Neural cell (in vitro differentiated cells): ENCODE measurements around the gene DUT. TPM values are rescaled to one million over a fixed set of nuclear protein-coding genes. Genes with fewer than 3 reads are reported as not detected.

ENCODE experiments used
- H2AFZ ChIP-seq: fragments of 200-600, 300-800 bp; sonication (generic), shearing (Covaris generic); 2 replicates; pipeline ENCODE4 v1.6.0; 2014; ENCODE audit warnings: low read depth, mild to moderate bottlenecking, antibody characterized with exemption, low read length, moderate library complexity
- H3F3A ChIP-seq: fragments of 200-600 bp; shearing (Covaris generic); 2 replicates; pipeline ENCODE4 v1.6.1; 2016; ENCODE audit warnings: mild to moderate bottlenecking, moderate library complexity, mixed read lengths, antibody characterized with exemption, low read length; ENCODE audit not compliant: insufficient read depth, poor library complexity, severe bottlenecking
- H3K27ac ChIP-seq: fragments of 200-600, 300-800 bp; sonication (generic), shearing (Covaris generic); 2 replicates; pipeline ENCODE4 v1.5.1; 2014; ENCODE audit warnings: mild to moderate bottlenecking, low read length, moderate library complexity
- H3K27me3 ChIP-seq: fragments of 300-800, 200-600 bp; sonication (generic), shearing (Covaris generic); 2 replicates; pipeline ENCODE4 v1.6.0; 2014; ENCODE audit warnings: mild to moderate bottlenecking, low read depth, low read length, moderate library complexity; ENCODE audit not compliant: insufficient read depth
- H3K36me3 ChIP-seq: fragments of 300-800, 200-600 bp; sonication (generic), shearing (Covaris generic); 2 replicates; pipeline ENCODE4 v1.5.1; 2014; ENCODE audit warnings: mild to moderate bottlenecking, antibody characterized with exemption, low read length, moderate library complexity; ENCODE audit not compliant: insufficient read depth
- H3K4me2 ChIP-seq: fragments of 300-800, 200-600 bp; sonication (generic), shearing (Covaris generic); 2 replicates; pipeline ENCODE4 v1.6.0; 2014; ENCODE audit warnings: mild to moderate bottlenecking, low read length
- H3K4me3 ChIP-seq: fragments of 300-800, 200-600 bp; sonication (generic), shearing (Covaris generic); 2 replicates; pipeline ENCODE4 v1.5.1; 2014; ENCODE audit warnings: mild to moderate bottlenecking, low read length, moderate library complexity
- H3K79me2 ChIP-seq: fragments of 200-600 bp; shearing (Covaris generic); replicated peaks from 2 replicates; pipeline ENCODE4 v1.6.0; 2014; ENCODE audit warnings: mild to moderate bottlenecking, low read length, moderate library complexity; ENCODE audit not compliant: insufficient read depth
- H3K9ac ChIP-seq: fragments of 300-800, 200-600 bp; sonication (generic), shearing (Covaris generic); 2 replicates; pipeline ENCODE4 v1.6.1; 2016; ENCODE audit warnings: mild to moderate bottlenecking, low read length, mixed read lengths
- H3K9me2 ChIP-seq: fragments of 200-600 bp; shearing (Covaris generic); 2 replicates; pipeline ENCODE4 v1.6.1; 2016; ENCODE audit warnings: mild to moderate bottlenecking, low read length, mixed read lengths; ENCODE audit not compliant: insufficient read depth
- H3K9me3 ChIP-seq: fragments of 200-600, 300-800 bp; sonication (generic), shearing (Covaris generic); 2 replicates; pipeline ENCODE4 v1.6.1; 2016; ENCODE audit warnings: mild to moderate bottlenecking, mixed run types, low read length, moderate library complexity, mixed read lengths
- H4K20me1 ChIP-seq: fragments of 200-600 bp; shearing (Covaris generic); 2 replicates; pipeline ENCODE4 v1.6.1; 2016; ENCODE audit warnings: mild to moderate bottlenecking, mixed run types; ENCODE audit not compliant: insufficient read depth
- EP300 ChIP-seq: fragments of 450-650 bp; conservative IDR thresholded peaks from 2 replicates; pipeline ENCODE4 v1.6.1; 2014; ENCODE audit warnings: antibody characterized with exemption, mild to moderate bottlenecking, moderate library complexity; ENCODE audit not compliant: poor library complexity, severe bottlenecking
- EZH2 ChIP-seq: fragments of 200-600, 300-800 bp; shearing (Covaris generic), sonication (generic); IDR thresholded peaks from 2 replicates; pipeline ENCODE4 v1.6.1; 2014; ENCODE audit warnings: antibody characterized with exemption, low read length, borderline replicate concordance, mild to moderate bottlenecking; ENCODE audit not compliant: insufficient read depth, poor library complexity, severe bottlenecking
- MXI1 ChIP-seq: fragments of 450-650 bp; conservative IDR thresholded peaks from 2 replicates; pipeline ENCODE4 v1.6.1; 2014; ENCODE audit warnings: antibody characterized with exemption, mild to moderate bottlenecking; ENCODE audit not compliant: poor library complexity, severe bottlenecking
- POLR2AphosphoS5 ChIP-seq: IDR thresholded peaks from 2 replicates; pipeline ENCODE4 v1.6.1; 2012
- RAD21 ChIP-seq: fragments of 450-650 bp; conservative IDR thresholded peaks from 2 replicates; pipeline ENCODE4 v1.6.1; 2014; ENCODE audit warnings: antibody characterized with exemption, mild to moderate bottlenecking, moderate library complexity
- SMC3 ChIP-seq: fragments of 450-650 bp; conservative IDR thresholded peaks from 2 replicates; pipeline ENCODE4 v1.6.1; 2014; ENCODE audit warnings: antibody characterized with exemption, mild to moderate bottlenecking, moderate library complexity; ENCODE audit not compliant: poor library complexity
- TAF1 ChIP-seq: IDR thresholded peaks from 2 replicates; pipeline ENCODE4 v1.6.1; 2012; ENCODE audit warnings: low read depth
- polyA plus RNA-seq: library from polyadenylated mRNA; depleted of rRNA; stranded (reverse); fragments of >200 nt; gene quantifications from 2 replicates; pipeline ENCODE4 v1.2.3, GENCODE V29; 2014
- TF ChIP-seq, protein P1 (sequence below): IDR thresholded peaks from 2 replicates; pipeline ENCODE4 v1.6.1; 2012; ENCODE audit warnings: borderline replicate concordance
- TF ChIP-seq, protein P2 (sequence below): fragments of 450-650 bp; IDR thresholded peaks from 2 replicates; pipeline ENCODE4 v1.5.1; 2014; ENCODE audit warnings: antibody characterized with exemption, mild to moderate bottlenecking, moderate library complexity; ENCODE audit not compliant: poor library complexity, severe bottlenecking

DUT gene
- polyA plus RNA-seq, 1 donor from 2014 or later: 263 TPM

DNA sequence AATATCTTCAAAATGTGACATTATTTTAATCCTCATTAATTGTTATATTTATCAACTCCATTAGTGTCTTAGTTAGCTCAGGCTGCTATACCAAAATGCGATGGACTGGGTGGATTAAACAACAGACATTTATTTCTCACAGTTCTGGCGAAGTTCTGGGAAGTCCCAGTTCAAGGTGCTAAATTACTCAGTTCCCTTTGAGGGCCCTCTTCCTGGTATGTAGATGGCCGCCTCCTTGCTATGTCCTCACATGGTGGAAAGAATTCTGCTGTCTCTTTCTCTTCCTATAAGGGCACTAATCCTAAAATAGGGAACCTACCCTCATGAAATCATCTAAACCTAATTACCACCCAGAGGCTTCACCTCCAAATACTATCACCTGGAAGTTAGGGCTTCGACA, 38.8 kb upstream of the DUT start:
- H3K79me2 ChIP-seq: no peaks in the 10 kb centered on the region
- H4K20me1 ChIP-seq: no peaks in the 10 kb centered on the region
- no peaks in the 10 kb centered on the region for H3F3A ChIP-seq
- no peaks in the 10 kb centered on the region for H3K27me3 ChIP-seq
- TF ChIP-seq TAF1 (no peak), EZH2 (no peak), MXI1 (no peak), POLR2AphosphoS5 (no peak), SMC3 (no peak)
- TF ChIP-seq, protein P1, sequence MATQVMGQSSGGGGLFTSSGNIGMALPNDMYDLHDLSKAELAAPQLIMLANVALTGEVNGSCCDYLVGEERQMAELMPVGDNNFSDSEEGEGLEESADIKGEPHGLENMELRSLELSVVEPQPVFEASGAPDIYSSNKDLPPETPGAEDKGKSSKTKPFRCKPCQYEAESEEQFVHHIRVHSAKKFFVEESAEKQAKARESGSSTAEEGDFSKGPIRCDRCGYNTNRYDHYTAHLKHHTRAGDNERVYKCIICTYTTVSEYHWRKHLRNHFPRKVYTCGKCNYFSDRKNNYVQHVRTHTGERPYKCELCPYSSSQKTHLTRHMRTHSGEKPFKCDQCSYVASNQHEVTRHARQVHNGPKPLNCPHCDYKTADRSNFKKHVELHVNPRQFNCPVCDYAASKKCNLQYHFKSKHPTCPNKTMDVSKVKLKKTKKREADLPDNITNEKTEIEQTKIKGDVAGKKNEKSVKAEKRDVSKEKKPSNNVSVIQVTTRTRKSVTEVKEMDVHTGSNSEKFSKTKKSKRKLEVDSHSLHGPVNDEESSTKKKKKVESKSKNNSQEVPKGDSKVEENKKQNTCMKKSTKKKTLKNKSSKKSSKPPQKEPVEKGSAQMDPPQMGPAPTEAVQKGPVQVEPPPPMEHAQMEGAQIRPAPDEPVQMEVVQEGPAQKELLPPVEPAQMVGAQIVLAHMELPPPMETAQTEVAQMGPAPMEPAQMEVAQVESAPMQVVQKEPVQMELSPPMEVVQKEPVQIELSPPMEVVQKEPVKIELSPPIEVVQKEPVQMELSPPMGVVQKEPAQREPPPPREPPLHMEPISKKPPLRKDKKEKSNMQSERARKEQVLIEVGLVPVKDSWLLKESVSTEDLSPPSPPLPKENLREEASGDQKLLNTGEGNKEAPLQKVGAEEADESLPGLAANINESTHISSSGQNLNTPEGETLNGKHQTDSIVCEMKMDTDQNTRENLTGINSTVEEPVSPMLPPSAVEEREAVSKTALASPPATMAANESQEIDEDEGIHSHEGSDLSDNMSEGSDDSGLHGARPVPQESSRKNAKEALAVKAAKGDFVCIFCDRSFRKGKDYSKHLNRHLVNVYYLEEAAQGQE: no peak
- TF ChIP-seq, protein P2, sequence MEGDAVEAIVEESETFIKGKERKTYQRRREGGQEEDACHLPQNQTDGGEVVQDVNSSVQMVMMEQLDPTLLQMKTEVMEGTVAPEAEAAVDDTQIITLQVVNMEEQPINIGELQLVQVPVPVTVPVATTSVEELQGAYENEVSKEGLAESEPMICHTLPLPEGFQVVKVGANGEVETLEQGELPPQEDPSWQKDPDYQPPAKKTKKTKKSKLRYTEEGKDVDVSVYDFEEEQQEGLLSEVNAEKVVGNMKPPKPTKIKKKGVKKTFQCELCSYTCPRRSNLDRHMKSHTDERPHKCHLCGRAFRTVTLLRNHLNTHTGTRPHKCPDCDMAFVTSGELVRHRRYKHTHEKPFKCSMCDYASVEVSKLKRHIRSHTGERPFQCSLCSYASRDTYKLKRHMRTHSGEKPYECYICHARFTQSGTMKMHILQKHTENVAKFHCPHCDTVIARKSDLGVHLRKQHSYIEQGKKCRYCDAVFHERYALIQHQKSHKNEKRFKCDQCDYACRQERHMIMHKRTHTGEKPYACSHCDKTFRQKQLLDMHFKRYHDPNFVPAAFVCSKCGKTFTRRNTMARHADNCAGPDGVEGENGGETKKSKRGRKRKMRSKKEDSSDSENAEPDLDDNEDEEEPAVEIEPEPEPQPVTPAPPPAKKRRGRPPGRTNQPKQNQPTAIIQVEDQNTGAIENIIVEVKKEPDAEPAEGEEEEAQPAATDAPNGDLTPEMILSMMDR: no peak
- no peak overlapping the region for H3K27ac ChIP-seq
- no peak overlapping the region for H2AFZ ChIP-seq
- no peak overlapping the region for H3K9ac ChIP-seq
- no peaks in the 10 kb centered on the region for H3K36me3 ChIP-seq
- no peaks in the 10 kb centered on the region for H3K9me2 ChIP-seq
- no peak overlapping the region for H3K4me2 ChIP-seq
- H3K4me3 ChIP-seq: no peak overlapping the region
- no peaks in the 10 kb centered on the region for H3K9me3 ChIP-seq

DNA sequence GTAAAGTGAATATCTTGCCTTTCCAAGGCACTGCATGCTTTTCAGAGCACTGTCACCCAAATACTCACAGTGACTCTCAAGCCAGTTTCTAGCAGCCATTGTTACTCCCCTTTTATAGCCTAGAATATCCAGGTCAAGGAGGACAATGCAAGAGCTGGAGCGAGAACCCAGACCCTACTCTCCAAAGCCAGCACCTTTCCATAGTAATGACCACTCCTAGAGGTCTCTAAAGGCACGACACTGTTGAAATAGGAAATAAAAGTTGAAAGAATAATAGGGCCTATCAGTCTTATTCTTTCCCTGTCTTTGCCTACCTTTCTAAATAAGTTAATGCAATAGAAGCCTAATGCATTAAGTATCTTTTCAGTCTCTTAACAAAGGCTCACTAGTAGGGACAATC, 33.6 kb upstream of the DUT start:
- no peaks in the 10 kb centered on the region for H3F3A ChIP-seq
- no peaks in the 10 kb centered on the region for H3K9me2 ChIP-seq
- H3K27me3 ChIP-seq: no peaks in the 10 kb centered on the region
- no peak overlapping the region for H3K9ac ChIP-seq
- H3K27ac ChIP-seq: no peak overlapping the region
- no peak overlapping the region for H3K4me3 ChIP-seq
- no peak overlapping the region for H3K4me2 ChIP-seq
- H3K9me3 ChIP-seq: no peaks in the 10 kb centered on the region
- TF ChIP-seq EP300 (no peak), MXI1 (no peak), SMC3 (no peak), RAD21 (no peak), EZH2 (no peak), POLR2AphosphoS5 (no peak), TAF1 (no peak)
- TF ChIP-seq, protein P2: no peak
- TF ChIP-seq, protein P1: no peak
- H3K79me2 ChIP-seq: no peaks in the 10 kb centered on the region
- H4K20me1 ChIP-seq: no peaks in the 10 kb centered on the region
- no peaks in the 10 kb centered on the region for H3K36me3 ChIP-seq
- no peak overlapping the region for H2AFZ ChIP-seq
